ENCODE data around the gene BCL10. TPM values are rescaled to one million over a fixed set of nuclear protein-coding genes. Genes with fewer than 3 reads are reported as not detected.

The BCL10 gene
- total and polyA plus RNA-seq, 12 donors: 5.5 to 34.6 (median 19.8) TPM

GRCh38 chr1:85245891-85246290, 30.5 kb downstream of the BCL10 start:
- H3K4me3 ChIP-seq: no peak overlapping the region
- WGBS, 4 donors: 84 to 98% (median 90%) methylated on average over 1 of the region's 1 CpG
- TF ChIP-seq POLR2A (IDR thresholded peaks at IDR 0.05): no peak
- TF ChIP-seq CTCF (IDR thresholded peaks at IDR 0.05): no peak
- H3K27ac ChIP-seq: no peak overlapping the region
- H3K9me3 ChIP-seq (replicated peaks in 1 of 3): no peaks in the 10 kb centered on the region
- intact Hi-C loops (cut with DNase I): loop anchor here in 1 of 2 donors (5.0 kb wide), 1 partner anchor 309 kb away; no protein-coding TSS in a partner anchor
- no peaks in the 10 kb centered on the region for H3K36me3 ChIP-seq (replicated peaks in 1 of 2)
- no peak for DNase-seq
- H3K4me1 ChIP-seq (replicated peaks in 1 of 2): peaks cover 0 to 3% of the 10 kb centered on the region in 2 donors
- H3K27me3 ChIP-seq: no peaks in the 10 kb centered on the region

- intact Hi-C loops (cut with DNase I): loop anchor here in 1 of 2 donors (5.0 kb wide), 1 partner anchor 308 kb away; no protein-coding TSS in a partner anchor
- no peak for TF ChIP-seq CTCF (IDR thresholded peaks at IDR 0.05)
- TF ChIP-seq POLR2A (IDR thresholded peaks at IDR 0.05): no peak
- no peak overlapping the region for H3K4me3 ChIP-seq
- no peak for DNase-seq
- H3K27me3 ChIP-seq: no peaks in the 10 kb centered on the region
- peaks cover 0 to 5% of the 10 kb centered on the region in 2 donors for H3K4me1 ChIP-seq (replicated peaks in 1 of 2)
- no peaks in the 10 kb centered on the region for H3K9me3 ChIP-seq (replicated peaks in 1 of 3)
- WGBS, 4 donors: 82 to 93% (median 87%) methylated on average over 1 of the region's 1 CpG
- H3K27ac ChIP-seq: no peak overlapping the region
- H3K36me3 ChIP-seq (replicated peaks in 1 of 2): no peaks in the 10 kb centered on the region
Observed at GRCh38 chr1:85245456-85245855, 31.0 kb downstream of the BCL10 start.

- no peak overlapping the region for H3K27ac ChIP-seq
- intact Hi-C loops (cut with DNase I): loop anchor here in 1 of 2 donors (5.0 kb wide), 1 partner anchor 307 kb away; no protein-coding TSS in a partner anchor
- TF ChIP-seq POLR2A (IDR thresholded peaks at IDR 0.05) (no peak), CTCF (IDR thresholded peaks at IDR 0.05) (no peak)
Observed at GRCh38 chr1:85244271-85245061, 32.0 kb downstream of the BCL10 start.

GRCh38 chr1:85243372-85243771, 33.1 kb downstream of the BCL10 start:
- no peaks in the 10 kb centered on the region for H3K27me3 ChIP-seq
- H3K9me3 ChIP-seq (replicated peaks in 1 of 3): no peaks in the 10 kb centered on the region
- TF ChIP-seq CTCF (IDR thresholded peaks at IDR 0.05) (no peak), POLR2A (IDR thresholded peaks at IDR 0.05) (no peak)
- DNase-seq: no peak
- peaks cover 0 to 5% of the 10 kb centered on the region in 2 donors for H3K4me1 ChIP-seq (replicated peaks in 1 of 2)
- H3K4me3 ChIP-seq: no peak overlapping the region
- no peaks in the 10 kb centered on the region for H3K36me3 ChIP-seq (replicated peaks in 1 of 2)
- intact Hi-C loops (cut with DNase I): no loop called here
- no peak overlapping the region for H3K27ac ChIP-seq

More at GRCh38 chr1:85244271-85245061, 32.0 kb downstream of the BCL10 start:
- H3K36me3 ChIP-seq (replicated peaks in 1 of 2): no peaks in the 10 kb centered on the region
- WGBS, 4 donors: 58 to 65% (median 63%) methylated on average over 4 of the region's 4 CpGs
- no peak for DNase-seq
- H3K4me1 ChIP-seq (replicated peaks in 1 of 2): peaks cover 0 to 5% of the 10 kb centered on the region in 2 donors
- H3K9me3 ChIP-seq (replicated peaks in 1 of 3): no peaks in the 10 kb centered on the region
- H3K27me3 ChIP-seq: no peaks in the 10 kb centered on the region
- no peak overlapping the region for H3K4me3 ChIP-seq
